Measurements from ENCODE around the gene TMEM134. TPM values are rescaled to one million over a fixed set of nuclear protein-coding genes. Genes with fewer than 3 reads are reported as not detected.

The TMEM134 gene
- total and polyA plus RNA-seq, 9 of the 15 experiments (the other 6 are each of a cell fraction or from before 2014, with no cell fraction given), result 0.63 to 48.4 (median 10.7) TPM

DNA sequence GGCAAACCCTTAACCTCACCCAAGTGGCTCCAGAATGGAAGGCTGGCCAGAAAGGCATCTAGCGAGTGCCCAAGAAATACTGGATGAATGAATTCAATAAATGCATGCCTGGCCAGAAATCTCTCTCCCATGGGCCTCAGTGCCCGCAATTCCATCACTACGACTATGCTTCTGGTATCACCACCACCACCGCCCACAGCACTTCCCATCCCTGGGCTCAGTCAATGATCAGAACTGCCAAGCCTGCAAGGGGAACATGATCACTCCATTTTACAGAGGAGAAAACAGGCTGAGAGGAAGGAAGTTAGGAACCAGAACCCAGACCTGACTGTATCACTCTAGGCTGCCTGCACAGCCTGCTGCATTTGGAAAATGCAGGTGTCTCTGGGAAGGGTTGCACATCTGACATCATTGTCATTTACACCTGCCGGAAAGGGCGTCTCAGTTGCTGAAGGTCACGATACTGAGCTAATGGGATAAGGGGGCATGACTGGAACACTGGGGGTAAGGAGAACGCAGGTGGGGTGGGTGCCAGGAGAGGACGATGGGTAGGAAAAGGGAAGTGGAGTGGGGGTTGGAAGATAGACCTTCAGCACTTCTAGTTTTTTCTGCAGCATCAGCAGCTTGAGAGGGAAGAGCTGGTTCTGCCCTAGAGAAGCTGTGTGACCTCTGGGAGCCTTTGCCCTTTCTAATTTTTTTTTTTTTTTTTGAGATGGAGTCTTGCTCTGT is 19.8 kb downstream of the TMEM134 start:
- ChIA-PET POLR2A (interaction anchor here (0.6 to 1.3 kb wide), 5 partner anchors 10 to 15 kb away, joined by 3 to 4 read pairs (median 3); partner anchors contain the start of gene PTPRCAP), CTCF (ENCODE audit: low intra/inter-chr PET ratio) (no interaction called here)
- intact Hi-C loops (cut with micrococcal nuclease), result no loop called here
- no peaks in the 10 kb centered on the region for H3K9me3 ChIP-seq (replicated peaks; ENCODE audit: control insufficient read depth, insufficient read depth, low read depth, low read length)
- BruUV-seq (replicated peaks), result no TSS peak
- no peak overlapping the region for H3K27ac ChIP-seq (ENCODE audit: extremely low read depth, low read depth, low read length)
- peaks cover 7 to 33% of the 10 kb centered on the region in 2 experiments; a peak in 4 of 5 replicates for H3K4me1 ChIP-seq (replicated peaks in 1 of 2; ENCODE audit: control insufficient read depth in 2 of 2, insufficient read depth in 2 of 2, low read length in 2 of 2)
- H3K36me3 ChIP-seq (ENCODE audit: control insufficient read depth, insufficient read depth, low read length), result no peaks in the 10 kb centered on the region
- ATAC-seq (no peak), FAIRE-seq (no peak), DNase-seq (ENCODE audit: extremely low read depth in 1 of 4, low spot score in 3 of 4) (no peak)
- H3K79me2 ChIP-seq (ENCODE audit: control insufficient read depth, insufficient read depth, low read length), result peaks cover 8% of the 10 kb centered on the region
- H3K4me2 ChIP-seq (ENCODE audit: insufficient read depth, low read length), result no peak overlapping the region
- H3K27me3 ChIP-seq (ENCODE audit: control insufficient read depth in 2 of 2, insufficient read depth in 2 of 2, low read length in 2 of 2), result no peaks in the 10 kb centered on the region
- no peak overlapping the region for H2AFZ ChIP-seq (ENCODE audit: low read depth, low read length)
- no peaks in the 10 kb centered on the region for H4K20me1 ChIP-seq (replicated peaks; ENCODE audit: control insufficient read depth, insufficient read depth, low read length)
- no peak overlapping the region for H3K9ac ChIP-seq (ENCODE audit: insufficient read depth in 1 of 2, low read depth in 2 of 2, low read length in 2 of 2)
- no peak for TF ChIP-seq KLF10 (CRISPR knock-in tag; IDR thresholded peaks at IDR 0.05)
- TF ChIP-seq ZNF507 (tag; conservative IDR thresholded peaks at IDR 0.05), result no peak
- TF ChIP-seq MAFG (tag; conservative IDR thresholded peaks at IDR 0.05), result peak; percentile 46
- TF ChIP-seq C11orf30 (IDR thresholded peaks at IDR 0.05; ENCODE audit: low read depth), result peak; percentile 78
- peak; percentile 83 for TF ChIP-seq SPI1 (IDR thresholded peaks at IDR 0.05; ENCODE audit: borderline replicate concordance, low read depth, low read length)
- TF ChIP-seq ZNF316 (IDR thresholded peaks at IDR 0.05), result peak; percentile 84
- no peak for TF ChIP-seq LEF1 (IDR thresholded peaks at IDR 0.05)
- no peak for TF ChIP-seq SIN3B (IDR thresholded peaks at IDR 0.05; ENCODE audit: low read depth)
- TF ChIP-seq MAFK (IDR thresholded peaks at IDR 0.05; ENCODE audit: low read length), result peak; percentile 43
- WGBS (ENCODE audit: insufficient coverage, low coverage, missing lambda C conversion rate), result 46% methylated on average over 9 of the region's 9 CpGs
- in situ Hi-C loops (cut with MboI), result no loop called here
- H3K4me3 ChIP-seq, result no peak overlapping the region
- H3K9me1 ChIP-seq (ENCODE audit: control insufficient read depth, insufficient read depth, low read length), result no peaks in the 10 kb centered on the region

All from K562 (cell line).